Hippocampal formation (tissue), 2 donors: ENCODE results near the gene CDADC1.
"Not testable (repeated sequence)": the region's sequence is repeated elsewhere in the genome, so short reads cannot be mapped to it uniquely, and the experiment has no call there.

ENCODE experiments used
- DNase-seq, 2 donors: peaks; one replicate each; lab custom pipeline; 2025; lab: John Stamatoyannopoulos, UW

CDADC1 gene

GRCh38 chr13:49238621-49239020 lies 9.1 kb upstream of the CDADC1 start:
- no peak for DNase-seq

DNA sequence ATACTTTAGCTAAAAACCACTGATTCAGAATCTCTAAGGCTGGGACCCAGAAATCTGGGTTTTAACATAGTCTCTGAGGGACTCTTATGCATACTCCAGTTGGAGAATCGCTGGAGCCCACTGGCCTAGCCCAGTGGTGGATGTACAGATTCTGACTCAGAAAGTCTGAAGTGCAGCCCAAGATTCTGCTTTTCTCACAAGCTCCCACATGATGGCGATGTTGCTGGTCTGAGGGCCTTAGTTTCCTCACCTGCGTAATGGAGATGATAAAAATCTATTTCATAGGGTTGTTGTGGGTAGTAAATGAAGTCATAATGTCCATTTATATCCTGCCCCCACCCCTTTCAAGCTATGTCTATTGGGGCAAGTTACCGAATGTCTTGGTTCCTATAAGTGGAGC lies 7.7 kb upstream of the CDADC1 start:
- no peak for DNase-seq

- DNase-seq, result no peak
Observed at GRCh38 chr13:49241296-49241695, 6.4 kb upstream of the CDADC1 start.

GRCh38 chr13:49245101-49245500 lies 2.6 kb upstream of the CDADC1 start:
- no peak for DNase-seq

DNA sequence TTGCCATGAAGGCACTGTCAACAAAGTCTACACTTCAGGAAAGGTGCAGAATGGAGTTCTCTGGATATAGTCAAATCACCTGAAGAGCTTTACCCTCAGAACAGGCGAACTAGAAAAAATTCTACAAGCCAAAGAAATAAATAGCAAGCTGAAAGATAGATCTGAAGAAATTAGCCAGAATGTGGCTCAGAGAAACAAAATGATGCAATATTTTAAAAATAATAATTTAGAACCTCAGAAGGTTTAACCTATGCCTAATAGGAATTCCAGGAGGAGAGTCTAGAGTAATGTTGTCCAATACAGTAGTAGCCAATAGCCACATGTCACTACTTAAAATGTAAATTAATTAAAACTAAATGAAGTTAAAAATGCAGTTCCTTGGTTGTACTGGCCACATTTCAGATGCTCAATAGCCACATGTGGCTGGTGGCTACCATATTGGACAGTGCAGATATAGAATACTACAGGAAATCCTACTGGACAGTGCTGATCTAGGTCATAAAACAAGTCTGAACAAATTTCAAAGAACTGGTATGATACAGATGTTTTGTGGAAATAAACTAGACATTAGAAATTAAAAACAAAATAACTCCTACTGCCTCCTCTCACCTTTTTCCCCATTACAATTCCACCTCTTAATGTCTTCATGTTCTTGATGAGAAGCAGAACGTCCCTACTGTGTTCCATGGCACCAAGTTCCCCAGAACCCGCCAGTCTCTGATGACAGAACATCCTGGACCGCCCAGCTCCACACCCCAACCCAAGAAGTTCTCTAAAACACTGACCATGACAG lies 679 bp upstream of the CDADC1 start:
- DNase-seq, result no peak

- no peak for DNase-seq
Observed at GRCh38 chr13:49248622-49249002, 887 bp downstream of the CDADC1 start.

- no peak for DNase-seq
Observed at GRCh38 chr13:49251326-49251725, 3.6 kb downstream of the CDADC1 start.

DNA sequence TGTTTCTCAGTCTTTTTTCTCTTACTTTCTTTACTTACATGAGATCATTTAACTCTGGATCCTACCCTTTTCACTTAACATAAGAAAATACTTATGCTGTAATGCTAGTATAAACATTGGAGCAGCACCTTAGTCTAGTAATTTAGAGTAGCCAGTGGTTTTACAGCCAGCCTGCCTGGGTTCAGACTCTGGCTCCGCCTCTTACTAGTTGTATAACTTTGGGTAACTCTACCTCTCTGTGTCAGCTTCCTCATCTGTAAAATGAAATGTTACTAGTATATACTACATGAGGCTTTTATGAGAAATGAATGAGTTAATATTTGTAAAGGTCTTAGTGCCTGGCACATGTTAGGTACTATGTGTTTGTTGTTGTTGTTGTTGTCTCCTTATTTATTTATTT lies 5.6 kb downstream of the CDADC1 start:
- DNase-seq, result no peak

- no peak for DNase-seq
Observed at GRCh38 chr13:49254007-49254406, 6.3 kb downstream of the CDADC1 start.

- no peak for DNase-seq
Observed at GRCh38 chr13:49256841-49257240, 9.1 kb downstream of the CDADC1 start.

- no peak for DNase-seq
Observed at GRCh38 chr13:49258089-49258796, 10.5 kb downstream of the CDADC1 start.

- DNase-seq, result no peak
Observed at GRCh38 chr13:49259586-49259985, 11.9 kb downstream of the CDADC1 start.

- DNase-seq, result no peak
Observed at GRCh38 chr13:49262634-49263033, 14.9 kb downstream of the CDADC1 start.

- no peak for DNase-seq
Observed at GRCh38 chr13:49265822-49266221, 18.1 kb downstream of the CDADC1 start.

- no peak for DNase-seq
Observed at GRCh38 chr13:49271264-49271663, 23.5 kb downstream of the CDADC1 start.

- no peak for DNase-seq
Observed at GRCh38 chr13:49272296-49272695, 24.6 kb downstream of the CDADC1 start.

- DNase-seq, result no peak
Observed at GRCh38 chr13:49278211-49278610, 30.5 kb downstream of the CDADC1 start.

GRCh38 chr13:49279112-49279511 lies 31.4 kb downstream of the CDADC1 start:
- no peak for DNase-seq

- no peak for DNase-seq
Observed at GRCh38 chr13:49279885-49280284, 32.2 kb downstream of the CDADC1 start.

GRCh38 chr13:49287995-49288394 lies 40.3 kb downstream of the CDADC1 start:
- no peak for DNase-seq

DNA sequence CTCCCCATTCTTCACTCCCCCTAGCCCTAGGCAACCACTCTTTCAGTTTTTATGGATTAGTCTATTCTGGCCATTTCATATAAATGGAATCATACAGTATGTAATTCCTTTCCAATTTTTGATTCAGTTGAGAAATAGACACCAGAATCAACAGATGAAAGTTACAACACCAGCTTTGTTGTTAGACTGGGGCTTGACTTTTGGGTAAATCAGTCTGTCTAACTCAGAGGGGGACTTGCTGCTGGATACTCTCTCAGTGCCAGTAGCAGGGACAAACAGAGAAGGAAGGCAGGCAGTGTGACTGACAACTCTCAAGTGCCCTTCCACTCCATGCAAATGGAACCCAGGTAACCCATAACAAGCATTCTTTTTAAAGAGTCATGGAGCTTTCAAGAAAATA lies 40.7 kb downstream of the CDADC1 start:
- no peak for DNase-seq

- DNase-seq, result peak in 1 of 2 donors; percentile 38
Observed at GRCh38 chr13:49292742-49293486, 45.2 kb downstream of the CDADC1 start.

DNA sequence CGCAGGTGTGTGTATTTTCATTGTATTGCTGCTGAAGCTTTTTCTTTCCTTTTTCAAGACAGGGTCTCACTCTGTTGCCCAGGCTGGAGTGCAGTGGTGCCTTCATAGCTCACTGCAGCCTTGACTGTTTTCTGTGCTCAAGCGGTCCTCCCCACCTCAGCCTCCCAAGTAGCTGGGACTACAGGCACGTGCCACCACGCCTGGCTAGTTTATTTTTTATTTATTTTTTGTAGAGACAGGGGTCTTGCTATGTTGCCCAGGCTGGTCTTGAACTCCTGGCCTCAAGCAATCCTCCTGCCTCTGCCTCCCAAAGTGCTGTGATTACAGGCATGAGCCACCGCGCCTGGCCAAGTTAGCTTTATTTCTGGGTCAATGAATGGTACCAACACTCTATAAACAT lies 47.0 kb downstream of the CDADC1 start:
- DNase-seq, result not testable (repeated sequence)
